DMS114 treated with DMSO at 0.1 percent for 48 hours (cell line): Measurements from ENCODE around the gene KRTAP4-16.
"Not testable (repeated sequence)": the region's sequence is repeated elsewhere in the genome, so short reads cannot be mapped to it uniquely, and the experiment has no call there.

Experiments
- DNase-seq: peaks from one replicate; lab custom pipeline; 2025; ENCODE audit not compliant: unreplicated experiment; lab: John Stamatoyannopoulos, UW

KRTAP4-16 gene

GRCh38 chr17:41101586-41102259 lies at the start of gene KRTAP4-16:
Gene KRTAP4-16 (minus strand): TSS chr17:41102209. CDS start chr17:41102209, 0 bp downstream.
- no peak for DNase-seq

- no peak for DNase-seq
Measured at GRCh38 chr17:41151525-41151924, 49.5 kb upstream of the KRTAP4-16 start.

- DNase-seq: no peak
Measured at GRCh38 chr17:41150026-41150425, 48.0 kb upstream of the KRTAP4-16 start.

- no peak for DNase-seq
Measured at GRCh38 chr17:41149652-41149985, 47.6 kb upstream of the KRTAP4-16 start, which contains the start of gene KRTAP4-5. Gene KRTAP4-5 (minus strand): TSS chr17:41149825. CDS start chr17:41149767, 58 bp downstream.

- DNase-seq: not testable (repeated sequence)
Measured at GRCh38 chr17:41148971-41149651, 47.1 kb upstream of the KRTAP4-16 start.

- DNase-seq: no peak
Measured at GRCh38 chr17:41147531-41148204, 45.7 kb upstream of the KRTAP4-16 start.

GRCh38 chr17:41145261-41145660 lies 43.3 kb upstream of the KRTAP4-16 start:
- DNase-seq: no peak

- no peak for DNase-seq
Measured at GRCh38 chr17:41144846-41145245, 42.8 kb upstream of the KRTAP4-16 start.

GRCh38 chr17:41141361-41141760 lies 39.4 kb upstream of the KRTAP4-16 start:
- no peak for DNase-seq

- no peak for DNase-seq
Measured at GRCh38 chr17:41140360-41141131, 38.5 kb upstream of the KRTAP4-16 start, which contains the start of gene KRTAP4-6. Gene KRTAP4-6 (minus strand): TSS chr17:41140544. CDS start chr17:41140487, 57 bp downstream.

GRCh38 chr17:41139865-41140264 lies 37.9 kb upstream of the KRTAP4-16 start:
- DNase-seq: not testable (repeated sequence)

- no peak for DNase-seq
Measured at GRCh38 chr17:41133880-41134735, 32.1 kb upstream of the KRTAP4-16 start.

GRCh38 chr17:41131979-41132378 lies 30.0 kb upstream of the KRTAP4-16 start:
- DNase-seq: no peak

GRCh38 chr17:41127371-41127770 lies 25.4 kb upstream of the KRTAP4-16 start:
- DNase-seq: no peak

GRCh38 chr17:41126412-41126811 lies 24.4 kb upstream of the KRTAP4-16 start:
- DNase-seq: no peak

GRCh38 chr17:41125064-41125463 lies 23.1 kb upstream of the KRTAP4-16 start:
- DNase-seq: no peak

- DNase-seq: not testable (repeated sequence)
Measured at GRCh38 chr17:41123991-41124371, 22.0 kb upstream of the KRTAP4-16 start, which contains the start of gene KRTAP4-12. Gene KRTAP4-12 (minus strand): TSS chr17:41124182. CDS start chr17:41124122, 60 bp downstream.

- not testable (repeated sequence) for DNase-seq
Measured at GRCh38 chr17:41123292-41123990, 21.4 kb upstream of the KRTAP4-16 start.

GRCh38 chr17:41121742-41122141 lies 19.7 kb upstream of the KRTAP4-16 start:
- no peak for DNase-seq
